GM23338 (cell line): ENCODE results near the gene DHX32.

Source experiments
- CREB1 ChIP-seq: fragments of 250-450 bp; sonication (Bioruptor Pico); IDR thresholded peaks from 2 replicates; pipeline ENCODE4 v1.5.0; 2020; ENCODE audit warnings: low read depth, mild to moderate bottlenecking, moderate library complexity
- CTCF ChIP-seq, 2 experiments: fragments of 200-600 bp in 1 of 2; sonication (generic) in 1 of 2; conservative IDR thresholded peaks; 2 replicates each; pipeline versions ENCODE4 v1.5.1 to v1.6.1; 2016 to 2017; ENCODE audit warnings: antibody characterized with exemption in 2 of 2, low read depth in 2 of 2, mild to moderate bottlenecking in 2 of 2, moderate library complexity in 1 of 2
- EZH2phosphoT487 ChIP-seq: fragments of 200-600 bp; sonication (generic); IDR thresholded peaks from one replicate; pipeline ENCODE4 v1.8.1; 2018; ENCODE audit warnings: antibody characterized with exemption; ENCODE audit not compliant: unreplicated experiment

GRCh38 chr10:125911990-125912389, 30.9 kb upstream of the DHX32 start:
- TF ChIP-seq CTCF (conservative IDR thresholded peaks at IDR 0.05; ENCODE audit: low read depth in 2 of 2): no peak
- TF ChIP-seq EZH2phosphoT487: no peak
- TF ChIP-seq CREB1: no peak
